MCF 10A (cell line): ENCODE results near the gene EFCC1. TPM values are rescaled to one million over a fixed set of nuclear protein-coding genes. Genes with fewer than 3 reads are reported as not detected.

Source experiments
- BruUV-seq: library from RNA; stranded (reverse); fragments of 400-500 nt; replicated peaks from 2 replicates; lab custom pipeline; 2021; lab: Mats Ljungman, UMichigan
- CTCF ChIA-PET: fragments of 300-600 bp; sonication (Branson Sonifier 250); formaldehyde crosslinking; extraction: SDS; loops from one replicate; lab custom pipeline; 2021; ENCODE audit warnings: antibody characterized with exemption, inconsistent platforms; lab: Yijun Ruan, JAX
- POLR2A ChIA-PET: fragments of 300-600, 350-650 bp; sonication (Branson Sonifier 250); formaldehyde crosslinking; extraction: SDS; loops from one replicate; lab custom pipeline; 2020; ENCODE audit warnings: antibody characterized with exemption, inconsistent platforms; lab: Yijun Ruan, JAX
- DNase-seq: peaks from one replicate; pipeline ENCODE4 v3.0.0-alpha.2; 2018; ENCODE audit not compliant: unreplicated experiment
- H3K27ac Mint-ChIP-seq: one replicate; pipeline ENCODE4 v1.8.0; 2022; ENCODE audit warnings: mild to moderate bottlenecking, low read depth, mixed read lengths; ENCODE audit not compliant: unreplicated experiment
- H3K27me3 Mint-ChIP-seq: one replicate; pipeline ENCODE4 v1.8.0; 2022; ENCODE audit warnings: mixed read lengths; ENCODE audit not compliant: insufficient read depth, unreplicated experiment
- H3K36me3 Mint-ChIP-seq: one replicate; pipeline ENCODE4 v1.8.0; 2022; ENCODE audit warnings: mild to moderate bottlenecking, moderate library complexity, mixed read lengths; ENCODE audit not compliant: insufficient read depth, unreplicated experiment
- H3K4me1 Mint-ChIP-seq: one replicate; pipeline ENCODE4 v1.8.0; 2022; ENCODE audit warnings: mixed read lengths; ENCODE audit not compliant: insufficient read depth, unreplicated experiment
- H3K4me3 Mint-ChIP-seq: one replicate; pipeline ENCODE4 v1.8.0; 2022; ENCODE audit warnings: mild to moderate bottlenecking, moderate library complexity, mixed read lengths; ENCODE audit not compliant: unreplicated experiment
- H3K9me3 Mint-ChIP-seq: one replicate; pipeline ENCODE4 v1.8.0; 2022; ENCODE audit warnings: mixed read lengths; ENCODE audit not compliant: unreplicated experiment
- intact Hi-C: fragments of 100-400 bp; cut with micrococcal nuclease; formaldehyde crosslinking; loops from 2 replicates; pipeline ENCODE4 v1.14.1; 2022
- total RNA-seq: library from RNA; stranded (reverse); gene quantifications from 2 replicates; pipeline ENCODE4 v1.2.3, GENCODE V29; 2022
- TF ChIP-seq, protein P1 (sequence below): fragments of 200-600 bp; IDR thresholded peaks from one replicate; pipeline ENCODE4 v1.8.0; 2022; ENCODE audit warnings: antibody characterized with exemption, mild to moderate bottlenecking; ENCODE audit not compliant: unreplicated experiment

Gene EFCC1
- total RNA-seq, 1 experiment from 2014 or later, result not detected

DNA sequence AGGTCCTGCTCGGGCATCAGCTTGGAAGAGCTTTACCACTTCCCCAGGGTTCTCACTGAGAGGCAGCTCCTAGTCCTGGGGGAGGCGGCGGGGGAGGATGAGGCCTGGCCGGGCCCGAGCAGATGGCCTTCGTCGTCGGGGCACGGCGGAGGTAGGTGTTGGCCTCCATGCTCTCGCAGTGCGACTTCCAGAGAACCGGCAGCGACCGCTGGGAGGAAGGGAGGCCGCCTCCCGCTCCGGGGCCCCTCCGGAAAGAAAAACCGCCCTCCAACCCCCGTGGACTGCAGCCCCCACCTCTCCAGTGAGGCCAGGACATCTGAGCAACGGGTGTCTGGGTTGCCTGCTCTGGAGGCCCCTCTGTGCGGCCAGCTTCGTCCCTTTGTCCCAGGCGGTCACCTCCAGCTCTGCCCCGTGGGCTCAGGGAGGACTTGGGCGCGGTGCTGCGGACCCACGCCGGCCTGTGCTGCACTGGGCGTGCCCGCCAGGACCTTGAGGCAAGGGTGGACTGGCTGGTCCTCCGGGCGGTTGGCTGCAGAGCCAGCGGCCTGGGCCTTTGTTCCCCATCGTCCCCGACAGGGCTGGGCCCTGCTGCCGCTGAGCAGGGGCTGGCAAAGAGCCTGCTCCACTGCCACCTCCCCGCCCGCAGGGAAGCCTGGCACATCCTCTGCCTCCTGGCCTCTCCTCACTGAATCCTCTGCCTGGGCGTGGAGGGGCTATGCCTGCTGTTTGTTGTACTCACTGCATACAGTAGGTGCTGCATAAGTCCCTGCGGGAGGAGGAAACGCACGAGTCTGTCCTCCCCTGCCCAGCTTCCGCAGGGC, 45.8 kb downstream of the EFCC1 start:
- TF ChIP-seq, protein P1, sequence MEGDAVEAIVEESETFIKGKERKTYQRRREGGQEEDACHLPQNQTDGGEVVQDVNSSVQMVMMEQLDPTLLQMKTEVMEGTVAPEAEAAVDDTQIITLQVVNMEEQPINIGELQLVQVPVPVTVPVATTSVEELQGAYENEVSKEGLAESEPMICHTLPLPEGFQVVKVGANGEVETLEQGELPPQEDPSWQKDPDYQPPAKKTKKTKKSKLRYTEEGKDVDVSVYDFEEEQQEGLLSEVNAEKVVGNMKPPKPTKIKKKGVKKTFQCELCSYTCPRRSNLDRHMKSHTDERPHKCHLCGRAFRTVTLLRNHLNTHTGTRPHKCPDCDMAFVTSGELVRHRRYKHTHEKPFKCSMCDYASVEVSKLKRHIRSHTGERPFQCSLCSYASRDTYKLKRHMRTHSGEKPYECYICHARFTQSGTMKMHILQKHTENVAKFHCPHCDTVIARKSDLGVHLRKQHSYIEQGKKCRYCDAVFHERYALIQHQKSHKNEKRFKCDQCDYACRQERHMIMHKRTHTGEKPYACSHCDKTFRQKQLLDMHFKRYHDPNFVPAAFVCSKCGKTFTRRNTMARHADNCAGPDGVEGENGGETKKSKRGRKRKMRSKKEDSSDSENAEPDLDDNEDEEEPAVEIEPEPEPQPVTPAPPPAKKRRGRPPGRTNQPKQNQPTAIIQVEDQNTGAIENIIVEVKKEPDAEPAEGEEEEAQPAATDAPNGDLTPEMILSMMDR, result no peak
- intact Hi-C loops, result no loop called here
- ChIA-PET CTCF (interaction anchor here (1.4 kb wide), 1 partner anchor 77 kb away, joined by 5 read pairs; no protein-coding TSS in a partner anchor), POLR2A (no interaction called here)
- BruUV-seq, result no TSS peak
- Mint-ChIP-seq H3K36me3 (no peaks in the 10 kb centered on the region), H3K27me3 (peaks cover 12% of the 10 kb centered on the region), H3K9me3 (no peaks in the 10 kb centered on the region), H3K27ac (no peak overlapping the region), H3K4me3 (no peak overlapping the region), H3K4me1 (no peaks in the 10 kb centered on the region)
- DNase-seq, result no peak

DNA sequence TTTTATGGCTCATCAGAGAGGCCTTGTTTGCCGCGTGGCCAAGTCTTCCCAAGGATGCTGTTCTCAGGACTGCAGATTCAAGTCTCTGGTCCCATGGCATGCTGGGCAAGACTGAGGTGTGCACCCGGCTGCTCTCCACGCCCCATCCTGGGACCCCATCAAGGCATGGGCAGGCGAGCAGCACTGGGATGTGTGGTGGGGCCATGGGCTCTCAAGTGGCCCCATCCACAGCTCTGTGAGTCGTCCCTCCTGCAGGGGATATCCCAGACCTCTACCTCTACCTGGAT, 46.4 kb downstream of the EFCC1 start:
- DNase-seq, result no peak
- Mint-ChIP-seq H3K36me3 (no peaks in the 10 kb centered on the region), H3K27me3 (peaks cover 9% of the 10 kb centered on the region), H3K27ac (no peak overlapping the region), H3K9me3 (no peaks in the 10 kb centered on the region), H3K4me1 (no peaks in the 10 kb centered on the region), H3K4me3 (no peak overlapping the region)
- intact Hi-C loops, result no loop called here
- no TSS peak for BruUV-seq
- POLR2A ChIA-PET, result no interaction called here
- TF ChIP-seq, protein P1, result no peak
- CTCF ChIA-PET, result interaction anchor here (1.4 kb wide), 1 partner anchor 77 kb away, joined by 5 read pairs; no protein-coding TSS in a partner anchor

DNA sequence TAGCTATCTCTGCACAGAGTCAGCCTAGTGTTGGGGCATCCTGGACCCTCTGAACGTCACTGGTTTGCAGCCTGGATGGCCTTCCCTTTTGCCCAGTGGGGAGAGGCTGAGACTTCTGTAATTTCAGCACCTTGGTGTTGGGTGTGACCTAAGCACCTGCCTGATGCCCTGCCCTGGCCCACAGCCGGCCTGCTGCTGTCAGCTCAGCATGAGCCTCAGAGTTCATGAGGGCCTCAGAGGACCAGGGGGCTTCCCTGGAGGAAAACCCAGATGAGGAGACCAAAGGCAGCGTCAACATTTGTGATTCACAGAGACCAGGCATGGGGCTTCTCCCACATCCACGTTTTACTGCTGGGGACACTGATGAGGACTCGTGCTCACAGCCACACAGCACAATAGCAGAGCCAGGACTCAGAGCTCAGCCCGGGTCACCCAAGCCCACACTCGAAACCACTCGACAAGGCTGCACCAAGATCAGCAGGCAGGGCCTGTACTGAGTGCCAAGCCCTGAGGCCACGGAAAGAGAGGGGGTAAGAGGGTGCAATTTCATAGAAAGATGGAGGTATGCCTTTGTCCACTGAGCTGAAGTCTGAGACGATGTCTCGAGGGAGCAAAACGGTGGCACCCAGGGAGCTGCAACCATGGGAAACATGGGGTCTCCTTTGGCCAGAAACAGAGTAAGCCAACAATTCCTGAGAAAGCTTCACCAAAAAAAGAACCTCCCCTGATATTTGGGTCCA, 49.6 kb downstream of the EFCC1 start:
- no TSS peak for BruUV-seq
- intact Hi-C loops, result no loop called here
- DNase-seq, result no peak

More for the DNA sequence above, 49.6 kb downstream of the EFCC1 start:
- no peak overlapping the region for H3K4me3 Mint-ChIP-seq
- no peaks in the 10 kb centered on the region for H3K36me3 Mint-ChIP-seq
- peaks cover 9% of the 10 kb centered on the region for H3K4me1 Mint-ChIP-seq
- no peaks in the 10 kb centered on the region for H3K27me3 Mint-ChIP-seq
- no peaks in the 10 kb centered on the region for H3K9me3 Mint-ChIP-seq
- ChIA-PET POLR2A (interaction anchor here (0.7 to 3.9 kb wide), 5 partner anchors 69 to 265 kb away, joined by 3 to 33 read pairs (median 3); partner anchors contain the start of gene RAB43), CTCF (interaction anchor here (0.6 to 5.5 kb wide), 8 partner anchors 24 to 205 kb away, joined by 3 to 67 read pairs (median 6); partner anchors contain the start of gene RAB43)
- TF ChIP-seq, protein P1, result no peak
- no peak overlapping the region for H3K27ac Mint-ChIP-seq
